ENCODE data around the gene AHRR. TPM values are rescaled to one million over a fixed set of nuclear protein-coding genes. Genes with fewer than 3 reads are reported as not detected.

Gene AHRR
- total and polyA plus RNA-seq, 2 experiments from 2014 or later, result 0.27 to 1.8 TPM

- DNase-seq (ENCODE audit: low spot score) (no peak), ATAC-seq (no peak)
- 0 out of 3 replicates have a peak, but pooled peaks cover 3% of the 10 kb centered on the region for H3K9me3 Mint-ChIP-seq
- peaks cover 2% of the 10 kb centered on the region; the same call in 1 of the 2 replicates for H4K20me1 ChIP-seq (replicated peaks; ENCODE audit: insufficient read depth)
- H2AFZ ChIP-seq, result no peak overlapping the region
- peaks cover 16% of the 10 kb centered on the region for H3K27me3 Mint-ChIP-seq (ENCODE audit: insufficient read depth, low read depth, poor library complexity)
- no peaks in the 10 kb centered on the region for H3K27me3 ChIP-seq (ENCODE audit: insufficient read depth)
- H3K4me3 ChIP-seq, result peak overlapping the region; percentile 87
- H3K27ac Mint-ChIP-seq, result no peak overlapping the region
- peaks cover 15% of the 10 kb centered on the region for H3K79me2 ChIP-seq (replicated peaks; ENCODE audit: insufficient read depth)
- H3K4me1 Mint-ChIP-seq, result peaks cover 3% of the 10 kb centered on the region; the same call in 2 of the 3 replicates
- H3K36me3 ChIP-seq (ENCODE audit: insufficient read depth), result no peaks in the 10 kb centered on the region; the same call in 1 of the 2 replicates
- H3K4me2 ChIP-seq, result peak overlapping the region; percentile 95
- H3K4me3 Mint-ChIP-seq, result peak overlapping the region; percentile 98
- TF ChIP-seq ZNF114 (CRISPR knock-in tag; IDR thresholded peaks at IDR 0.05) (no peak), CREB1 (CRISPR knock-in tag; IDR thresholded peaks at IDR 0.05; ENCODE audit: low read depth) (no peak), JUNB (IDR thresholded peaks at IDR 0.05; ENCODE audit: unreplicated experiment) (no peak), POLR2AphosphoS5 (IDR thresholded peaks at IDR 0.05; ENCODE audit: low read depth) (no peak), NANOG (IDR thresholded peaks at IDR 0.05; ENCODE audit: borderline replicate concordance) (no peak), REST (IDR thresholded peaks at IDR 0.05; ENCODE audit: unreplicated experiment) (no peak), STAT1 (IDR thresholded peaks at IDR 0.05; ENCODE audit: unreplicated experiment) (no peak), EZH2 (IDR thresholded peaks at IDR 0.05; ENCODE audit: low read depth, unreplicated experiment) (no peak), ZNF331 (CRISPR knock-in tag; IDR thresholded peaks at IDR 0.05; ENCODE audit: low read depth) (no peak), EZH2phosphoT487 (IDR thresholded peaks at IDR 0.05; ENCODE audit: unreplicated experiment) (no peak)
- TF ChIP-seq, protein P1, sequence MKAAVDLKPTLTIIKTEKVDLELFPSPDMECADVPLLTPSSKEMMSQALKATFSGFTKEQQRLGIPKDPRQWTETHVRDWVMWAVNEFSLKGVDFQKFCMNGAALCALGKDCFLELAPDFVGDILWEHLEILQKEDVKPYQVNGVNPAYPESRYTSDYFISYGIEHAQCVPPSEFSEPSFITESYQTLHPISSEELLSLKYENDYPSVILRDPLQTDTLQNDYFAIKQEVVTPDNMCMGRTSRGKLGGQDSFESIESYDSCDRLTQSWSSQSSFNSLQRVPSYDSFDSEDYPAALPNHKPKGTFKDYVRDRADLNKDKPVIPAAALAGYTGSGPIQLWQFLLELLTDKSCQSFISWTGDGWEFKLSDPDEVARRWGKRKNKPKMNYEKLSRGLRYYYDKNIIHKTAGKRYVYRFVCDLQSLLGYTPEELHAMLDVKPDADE (IDR thresholded peaks at IDR 0.05), result no peak
- TF ChIP-seq, protein P2, sequence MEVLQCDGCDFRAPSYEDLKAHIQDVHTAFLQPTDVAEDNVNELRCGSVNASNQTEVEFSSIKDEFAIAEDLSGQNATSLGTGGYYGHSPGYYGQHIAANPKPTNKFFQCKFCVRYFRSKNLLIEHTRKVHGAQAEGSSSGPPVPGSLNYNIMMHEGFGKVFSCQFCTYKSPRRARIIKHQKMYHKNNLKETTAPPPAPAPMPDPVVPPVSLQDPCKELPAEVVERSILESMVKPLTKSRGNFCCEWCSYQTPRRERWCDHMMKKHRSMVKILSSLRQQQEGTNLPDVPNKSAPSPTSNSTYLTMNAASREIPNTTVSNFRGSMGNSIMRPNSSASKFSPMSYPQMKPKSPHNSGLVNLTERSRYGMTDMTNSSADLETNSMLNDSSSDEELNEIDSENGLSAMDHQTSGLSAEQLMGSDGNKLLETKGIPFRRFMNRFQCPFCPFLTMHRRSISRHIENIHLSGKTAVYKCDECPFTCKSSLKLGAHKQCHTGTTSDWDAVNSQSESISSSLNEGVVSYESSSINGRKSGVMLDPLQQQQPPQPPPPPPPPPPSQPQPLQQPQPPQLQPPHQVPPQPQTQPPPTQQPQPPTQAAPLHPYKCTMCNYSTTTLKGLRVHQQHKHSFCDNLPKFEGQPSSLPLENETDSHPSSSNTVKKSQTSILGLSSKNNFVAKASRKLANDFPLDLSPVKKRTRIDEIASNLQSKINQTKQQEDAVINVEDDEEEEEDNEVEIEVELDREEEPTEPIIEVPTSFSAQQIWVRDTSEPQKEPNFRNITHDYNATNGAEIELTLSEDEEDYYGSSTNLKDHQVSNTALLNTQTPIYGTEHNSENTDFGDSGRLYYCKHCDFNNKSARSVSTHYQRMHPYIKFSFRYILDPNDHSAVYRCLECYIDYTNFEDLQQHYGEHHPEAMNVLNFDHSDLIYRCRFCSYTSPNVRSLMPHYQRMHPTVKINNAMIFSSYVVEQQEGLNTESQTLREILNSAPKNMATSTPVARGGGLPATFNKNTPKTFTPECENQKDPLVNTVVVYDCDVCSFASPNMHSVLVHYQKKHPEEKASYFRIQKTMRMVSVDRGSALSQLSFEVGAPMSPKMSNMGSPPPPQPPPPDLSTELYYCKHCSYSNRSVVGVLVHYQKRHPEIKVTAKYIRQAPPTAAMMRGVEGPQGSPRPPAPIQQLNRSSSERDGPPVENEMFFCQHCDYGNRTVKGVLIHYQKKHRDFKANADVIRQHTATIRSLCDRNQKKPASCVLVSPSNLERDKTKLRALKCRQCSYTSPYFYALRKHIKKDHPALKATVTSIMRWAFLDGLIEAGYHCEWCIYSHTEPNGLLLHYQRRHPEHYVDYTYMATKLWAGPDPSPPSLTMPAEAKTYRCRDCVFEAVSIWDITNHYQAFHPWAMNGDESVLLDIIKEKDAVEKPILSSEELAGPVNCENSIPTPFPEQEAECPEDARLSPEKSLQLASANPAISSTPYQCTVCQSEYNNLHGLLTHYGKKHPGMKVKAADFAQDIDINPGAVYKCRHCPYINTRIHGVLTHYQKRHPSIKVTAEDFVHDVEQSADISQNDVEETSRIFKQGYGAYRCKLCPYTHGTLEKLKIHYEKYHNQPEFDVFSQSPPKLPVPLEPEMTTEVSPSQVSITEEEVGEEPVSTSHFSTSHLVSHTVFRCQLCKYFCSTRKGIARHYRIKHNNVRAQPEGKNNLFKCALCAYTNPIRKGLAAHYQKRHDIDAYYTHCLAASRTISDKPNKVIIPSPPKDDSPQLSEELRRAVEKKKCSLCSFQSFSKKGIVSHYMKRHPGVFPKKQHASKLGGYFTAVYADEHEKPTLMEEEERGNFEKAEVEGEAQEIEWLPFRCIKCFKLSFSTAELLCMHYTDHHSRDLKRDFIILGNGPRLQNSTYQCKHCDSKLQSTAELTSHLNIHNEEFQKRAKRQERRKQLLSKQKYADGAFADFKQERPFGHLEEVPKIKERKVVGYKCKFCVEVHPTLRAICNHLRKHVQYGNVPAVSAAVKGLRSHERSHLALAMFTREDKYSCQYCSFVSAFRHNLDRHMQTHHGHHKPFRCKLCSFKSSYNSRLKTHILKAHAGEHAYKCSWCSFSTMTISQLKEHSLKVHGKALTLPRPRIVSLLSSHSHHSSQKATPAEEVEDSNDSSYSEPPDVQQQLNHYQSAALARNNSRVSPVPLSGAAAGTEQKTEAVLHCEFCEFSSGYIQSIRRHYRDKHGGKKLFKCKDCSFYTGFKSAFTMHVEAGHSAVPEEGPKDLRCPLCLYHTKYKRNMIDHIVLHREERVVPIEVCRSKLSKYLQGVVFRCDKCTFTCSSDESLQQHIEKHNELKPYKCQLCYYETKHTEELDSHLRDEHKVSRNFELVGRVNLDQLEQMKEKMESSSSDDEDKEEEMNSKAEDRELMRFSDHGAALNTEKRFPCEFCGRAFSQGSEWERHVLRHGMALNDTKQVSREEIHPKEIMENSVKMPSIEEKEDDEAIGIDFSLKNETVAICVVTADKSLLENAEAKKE (CRISPR knock-in tag; IDR thresholded peaks at IDR 0.05), result no peak
- TF ChIP-seq, protein P3, sequence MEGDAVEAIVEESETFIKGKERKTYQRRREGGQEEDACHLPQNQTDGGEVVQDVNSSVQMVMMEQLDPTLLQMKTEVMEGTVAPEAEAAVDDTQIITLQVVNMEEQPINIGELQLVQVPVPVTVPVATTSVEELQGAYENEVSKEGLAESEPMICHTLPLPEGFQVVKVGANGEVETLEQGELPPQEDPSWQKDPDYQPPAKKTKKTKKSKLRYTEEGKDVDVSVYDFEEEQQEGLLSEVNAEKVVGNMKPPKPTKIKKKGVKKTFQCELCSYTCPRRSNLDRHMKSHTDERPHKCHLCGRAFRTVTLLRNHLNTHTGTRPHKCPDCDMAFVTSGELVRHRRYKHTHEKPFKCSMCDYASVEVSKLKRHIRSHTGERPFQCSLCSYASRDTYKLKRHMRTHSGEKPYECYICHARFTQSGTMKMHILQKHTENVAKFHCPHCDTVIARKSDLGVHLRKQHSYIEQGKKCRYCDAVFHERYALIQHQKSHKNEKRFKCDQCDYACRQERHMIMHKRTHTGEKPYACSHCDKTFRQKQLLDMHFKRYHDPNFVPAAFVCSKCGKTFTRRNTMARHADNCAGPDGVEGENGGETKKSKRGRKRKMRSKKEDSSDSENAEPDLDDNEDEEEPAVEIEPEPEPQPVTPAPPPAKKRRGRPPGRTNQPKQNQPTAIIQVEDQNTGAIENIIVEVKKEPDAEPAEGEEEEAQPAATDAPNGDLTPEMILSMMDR (conservative IDR thresholded peaks at IDR 0.05; ENCODE audit: low read depth in 2 of 2), result no peak
- peaks cover 8% of the 10 kb centered on the region for H3K36me3 Mint-ChIP-seq (ENCODE audit: low read depth)
- no peak overlapping the region for H3K27ac ChIP-seq (ENCODE audit: low read depth)
- no peaks in the 10 kb centered on the region for H3K9me2 ChIP-seq (ENCODE audit: insufficient read depth)
- peaks cover 6% of the 10 kb centered on the region; the same call in 1 of the 2 replicates for H3K4me1 ChIP-seq (ENCODE audit: insufficient read depth)
- H3F3A ChIP-seq (replicated peaks; ENCODE audit: low read depth), result no peaks in the 10 kb centered on the region
Observed at GRCh38 chr5:441996-442334, 120.5 kb downstream of the AHRR start.
